PC-3 (cell line): Measurements from ENCODE around the gene CRYL1. TPM values are rescaled to one million over a fixed set of nuclear protein-coding genes. Genes with fewer than 3 reads are reported as not detected.

ENCODE experiments used
- ATAC-seq: fragments of 200-7000 bp; cut with Tn5 transposase; 2 replicates; pipeline ENCODE4 v1.9.1; 2020; ENCODE audit warnings: mild to moderate bottlenecking, moderate library complexity
- BruUV-seq: library from RNA; stranded (reverse); fragments of 400-500 nt; replicated peaks from 2 replicates; lab custom pipeline; 2021; lab: Mats Ljungman, UMichigan
- CTCF ChIA-PET: fragments of 300-600 bp; sonication (Branson Sonifier 250); formaldehyde crosslinking; loops from one replicate; lab custom pipeline; 2022; ENCODE audit warnings: antibody characterized with exemption; lab: Charles Lee
- POLR2A ChIA-PET: fragments of 300-600 bp; sonication (Branson Sonifier 250); formaldehyde crosslinking; loops from one replicate; lab custom pipeline; 2022; ENCODE audit warnings: antibody characterized with exemption; ENCODE audit not compliant: unreplicated experiment; lab: Charles Lee
- DNase-seq: peaks from one replicate; pipeline ENCODE4 v3.0.0-alpha.2; 2015
- H2AFZ ChIP-seq: fragments of 300-600 bp; sonication (generic); 2 replicates; pipeline ENCODE4 v1.6.0; 2016; ENCODE audit warnings: antibody characterized with exemption, low read length
- H3F3A ChIP-seq: fragments of 300-600 bp; sonication (generic); one replicate; pipeline ENCODE4 v1.6.0; 2017; ENCODE audit warnings: antibody characterized with exemption, low read length, control low read depth, mild to moderate bottlenecking; ENCODE audit not compliant: unreplicated experiment
- H3K27ac ChIP-seq: fragments of 300-600 bp; sonication (generic); 2 replicates; pipeline ENCODE4 v1.5.1; 2016; ENCODE audit warnings: mild to moderate bottlenecking, low read length
- H3K27me3 ChIP-seq: fragments of 300-600 bp; sonication (generic); 2 replicates; pipeline ENCODE4 v1.6.1; 2016; ENCODE audit warnings: low read length, mixed read lengths
- H3K36me3 ChIP-seq: fragments of 300-600 bp; sonication (generic); 2 replicates; pipeline ENCODE4 v1.6.1; 2016; ENCODE audit warnings: low read depth, mixed run types, low read length, mixed read lengths
- H3K4me1 ChIP-seq: fragments of 300-600 bp; sonication (generic); 2 replicates; pipeline ENCODE4 v1.5.1; 2016; ENCODE audit warnings: low read length; ENCODE audit not compliant: insufficient read depth
- H3K4me2 ChIP-seq: fragments of 300-600 bp; sonication (generic); 2 replicates; pipeline ENCODE4 v1.6.0; 2016; ENCODE audit warnings: low read length
- H3K4me3 ChIP-seq: fragments of 300-600 bp; sonication (generic); 2 replicates; pipeline ENCODE4 v1.5.1; 2016; ENCODE audit warnings: mild to moderate bottlenecking, low read length, mixed read lengths
- H3K79me2 ChIP-seq: fragments of 300-600 bp; sonication (generic); 2 replicates; pipeline ENCODE4 v1.6.1; 2017; ENCODE audit warnings: low read length, mixed read lengths
- H3K9ac ChIP-seq: fragments of 300-600 bp; sonication (generic); 2 replicates; pipeline ENCODE4 v1.6.0; 2016; ENCODE audit warnings: mild to moderate bottlenecking, low read length
- H3K9me2 ChIP-seq: fragments of 300-600 bp; sonication (generic); replicated peaks from 2 replicates; pipeline ENCODE4 v1.6.1; 2016; ENCODE audit warnings: mixed run types, low read length, mixed read lengths
- H3K9me3 ChIP-seq: fragments of 300-600 bp; sonication (generic); 2 replicates; pipeline ENCODE4 v1.6.1; 2016; ENCODE audit warnings: low read length, mixed read lengths
- H4K20me1 ChIP-seq: fragments of 300-600 bp; sonication (generic); 2 replicates; pipeline ENCODE4 v1.6.1; 2016; ENCODE audit warnings: low read length, mixed read lengths
- CTCF ChIP-seq: fragments of 300-600 bp; sonication (generic); conservative IDR thresholded peaks from 2 replicates; pipeline ENCODE4 v1.5.1; 2017; ENCODE audit warnings: antibody characterized with exemption, low read depth, mild to moderate bottlenecking, low read length
- EZH2 ChIP-seq: fragments of 300-600 bp; sonication (generic); IDR thresholded peaks from one replicate; pipeline ENCODE4 v1.6.1; 2017; ENCODE audit warnings: antibody characterized with exemption, mild to moderate bottlenecking, low read length; ENCODE audit not compliant: unreplicated experiment
- EZH2phosphoT487 ChIP-seq: fragments of 300-600 bp; sonication (generic); IDR thresholded peaks from 2 replicates; pipeline ENCODE4 v1.6.1; 2018; ENCODE audit warnings: mild to moderate bottlenecking, antibody characterized with exemption, low read length, borderline replicate concordance
- intact Hi-C: fragments of 100-400 bp; cut with micrococcal nuclease; formaldehyde crosslinking; loops from 2 replicates; pipeline ENCODE4 v1.9.0; 2023
- total RNA-seq: library from RNA; depleted of rRNA; stranded (reverse); fragments of >200 nt; gene quantifications from 2 replicates; pipeline ENCODE4 v1.2.3, GENCODE V29; 2014

Gene CRYL1
- total RNA-seq, 1 experiment from 2014 or later = 20.8 TPM

- H3K4me3 ChIP-seq = no peak overlapping the region
- peaks cover 12% of the 10 kb centered on the region for H3K4me1 ChIP-seq
- DNase-seq (no peak), ATAC-seq (no peak)
- TF ChIP-seq EZH2phosphoT487 (no peak), CTCF (no peak), EZH2 (no peak)
- H3K27me3 ChIP-seq = no peaks in the 10 kb centered on the region
- H3K36me3 ChIP-seq = no peaks in the 10 kb centered on the region
- H4K20me1 ChIP-seq = no peaks in the 10 kb centered on the region
- H3K9me2 ChIP-seq = no peaks in the 10 kb centered on the region
- POLR2A ChIA-PET = no interaction called here
- CTCF ChIA-PET = no interaction called here
- H3K9ac ChIP-seq = no peak overlapping the region
- H2AFZ ChIP-seq = no peak overlapping the region
- H3K9me3 ChIP-seq = no peaks in the 10 kb centered on the region
- intact Hi-C loops = no loop called here
- no peaks in the 10 kb centered on the region for H3K79me2 ChIP-seq
- no peak overlapping the region for H3K4me2 ChIP-seq
- H3F3A ChIP-seq = no peaks in the 10 kb centered on the region
- H3K27ac ChIP-seq = no peak overlapping the region
- BruUV-seq = no TSS peak
Measured at GRCh38 chr13:20472531-20472930, 53.1 kb downstream of the CRYL1 start.

GRCh38 chr13:20470136-20470535 lies 55.5 kb downstream of the CRYL1 start:
- ATAC-seq (no peak), DNase-seq (no peak)
- no peaks in the 10 kb centered on the region for H3K79me2 ChIP-seq
- no peaks in the 10 kb centered on the region for H3K36me3 ChIP-seq
- H3F3A ChIP-seq = no peaks in the 10 kb centered on the region
- TF ChIP-seq EZH2phosphoT487 (no peak), CTCF (no peak), EZH2 (no peak)
- H3K4me1 ChIP-seq = peaks cover 22% of the 10 kb centered on the region
- ChIA-PET POLR2A (no interaction called here), CTCF (no interaction called here)
- no peak overlapping the region for H3K9ac ChIP-seq
- H3K27me3 ChIP-seq = no peaks in the 10 kb centered on the region
- no peak overlapping the region for H2AFZ ChIP-seq
- H3K4me2 ChIP-seq = no peak overlapping the region
- H3K4me3 ChIP-seq = no peak overlapping the region
- H3K9me2 ChIP-seq = no peaks in the 10 kb centered on the region
- BruUV-seq = no TSS peak
- H4K20me1 ChIP-seq = no peaks in the 10 kb centered on the region
- intact Hi-C loops = no loop called here
- no peaks in the 10 kb centered on the region for H3K9me3 ChIP-seq
- H3K27ac ChIP-seq = no peak overlapping the region

DNA sequence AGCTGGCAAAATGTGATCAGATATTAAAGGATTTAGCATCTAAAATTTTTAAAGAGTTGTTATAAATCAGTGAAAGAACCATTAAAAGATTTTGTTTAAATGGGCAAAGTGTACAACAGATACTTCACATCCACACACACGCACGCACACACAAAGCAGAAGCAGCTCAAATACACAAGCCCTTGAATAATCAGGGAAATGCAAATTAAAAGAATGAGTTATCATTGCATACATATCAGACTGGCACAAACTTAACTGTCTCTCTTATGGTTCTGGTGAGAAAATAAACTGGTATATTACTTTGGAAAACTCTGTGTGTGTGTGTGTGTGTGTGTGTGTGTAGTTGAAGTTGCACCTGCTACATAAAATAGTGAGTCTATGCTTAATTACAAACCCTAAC lies 59.3 kb downstream of the CRYL1 start:
- H3K4me3 ChIP-seq = no peak overlapping the region
- no peak overlapping the region for H2AFZ ChIP-seq
- H3K4me2 ChIP-seq = no peak overlapping the region
- DNase-seq (no peak), ATAC-seq (no peak)
- no peaks in the 10 kb centered on the region for H3K36me3 ChIP-seq
- H3F3A ChIP-seq = no peaks in the 10 kb centered on the region
- ChIA-PET CTCF (no interaction called here), POLR2A (interaction anchor here (0.6 kb wide), 1 partner anchor 101 kb away, joined by 3 read pairs; the partner anchor contains the start of gene IFT88)
- peaks cover 17% of the 10 kb centered on the region for H3K4me1 ChIP-seq
- no peaks in the 10 kb centered on the region for H3K9me3 ChIP-seq
- no peak for TF ChIP-seq EZH2
- TF ChIP-seq EZH2phosphoT487 = no peak
- no peaks in the 10 kb centered on the region for H3K27me3 ChIP-seq
- no peaks in the 10 kb centered on the region for H4K20me1 ChIP-seq
- intact Hi-C loops = no loop called here
- no peak overlapping the region for H3K9ac ChIP-seq
- no peaks in the 10 kb centered on the region for H3K9me2 ChIP-seq
- no TSS peak for BruUV-seq
- H3K27ac ChIP-seq = no peak overlapping the region
- no peaks in the 10 kb centered on the region for H3K79me2 ChIP-seq
